Muscle layer of duodenum (tissue), 2 donors: ENCODE data around the gene ACIN1.
A peak's percentile ranks its signal among the peaks of the same experiment; 100 is the strongest.

Experiments
- H3K27ac ChIP-seq: one replicate; pipeline ENCODE4 v1.7.0; 2013; ENCODE audit warnings: mild to moderate bottlenecking, low read length
- H3K27me3 ChIP-seq: one replicate; pipeline ENCODE4 v1.7.0; 2013; ENCODE audit warnings: low read depth, mild to moderate bottlenecking, control low read depth, low read length
- H3K36me3 ChIP-seq, 2 donors: one replicate each; pipeline ENCODE4 v1.7.0; 2013; ENCODE audit warnings: low read length in 2 of 2, control low read depth in 1 of 2, mild to moderate bottlenecking in 1 of 2; ENCODE audit not compliant: insufficient read depth in 2 of 2, control insufficient read depth in 1 of 2
- H3K4me1 ChIP-seq, 2 donors: one replicate each; pipeline ENCODE4 v1.7.0; 2013; ENCODE audit warnings: low read length in 2 of 2, mild to moderate bottlenecking in 2 of 2, control low read depth in 1 of 2, moderate library complexity in 1 of 2; ENCODE audit not compliant: insufficient read depth in 2 of 2, control insufficient read depth in 1 of 2
- H3K4me3 ChIP-seq, 2 donors: one replicate each; pipeline ENCODE4 v1.7.0; 2013; ENCODE audit warnings: low read length in 2 of 2, low read depth in 1 of 2, mild to moderate bottlenecking in 1 of 2
- H3K9me3 ChIP-seq, 2 donors: one replicate each; pipeline ENCODE4 v1.7.0; 2013; ENCODE audit warnings: low read length in 2 of 2, control low read depth in 1 of 2, mild to moderate bottlenecking in 1 of 2; ENCODE audit not compliant: control insufficient read depth in 1 of 2
- donor health status: healthy.

Gene ACIN1

GRCh38 chr14:23103581-23103980 lies 8.6 kb upstream of the ACIN1 start:
- H3K4me3 ChIP-seq, result no peak overlapping the region
- H3K27ac ChIP-seq, result no peak overlapping the region
- peaks cover 0 to 6% of the 10 kb centered on the region in 2 donors for H3K4me1 ChIP-seq
- no peaks in the 10 kb centered on the region for H3K27me3 ChIP-seq
- H3K9me3 ChIP-seq, result no peaks in the 10 kb centered on the region
- peaks cover 5 to 8% of the 10 kb centered on the region in 2 donors for H3K36me3 ChIP-seq

GRCh38 chr14:23102801-23103200 lies 7.9 kb upstream of the ACIN1 start:
- no peaks in the 10 kb centered on the region for H3K9me3 ChIP-seq
- H3K27ac ChIP-seq, result no peak overlapping the region
- no peak overlapping the region for H3K4me3 ChIP-seq
- peaks cover 13 to 16% of the 10 kb centered on the region in 2 donors for H3K36me3 ChIP-seq
- H3K27me3 ChIP-seq, result no peaks in the 10 kb centered on the region
- peaks cover under 1 to 10% of the 10 kb centered on the region in 2 donors for H3K4me1 ChIP-seq

- Histone ChIP-seq H3K4me3 (no peak overlapping the region), H3K4me1 (peaks cover 7 to 17% of the 10 kb centered on the region in 2 donors), H3K27me3 (no peaks in the 10 kb centered on the region), H3K27ac (no peak overlapping the region), H3K9me3 (no peaks in the 10 kb centered on the region), H3K36me3 (peaks cover 17 to 18% of the 10 kb centered on the region in 2 donors)
These were observed 7.2 kb upstream of the ACIN1 start for GRCh38 chr14:23101986-23102625.

- H3K36me3 ChIP-seq, result peaks cover 17 to 18% of the 10 kb centered on the region in 2 donors
- peaks cover 13 to 25% of the 10 kb centered on the region in 2 donors for H3K4me1 ChIP-seq
- H3K27ac ChIP-seq, result no peak overlapping the region
- no peaks in the 10 kb centered on the region for H3K9me3 ChIP-seq
- no peaks in the 10 kb centered on the region for H3K27me3 ChIP-seq
- no peak overlapping the region for H3K4me3 ChIP-seq
These were observed 6.5 kb upstream of the ACIN1 start for GRCh38 chr14:23101213-23101970.

- no peak overlapping the region for H3K4me3 ChIP-seq
- H3K4me1 ChIP-seq, result peaks cover 13 to 19% of the 10 kb centered on the region in 2 donors
- H3K27ac ChIP-seq, result no peak overlapping the region
- no peaks in the 10 kb centered on the region for H3K9me3 ChIP-seq
- H3K36me3 ChIP-seq, result peaks cover 17 to 21% of the 10 kb centered on the region in 2 donors
- H3K27me3 ChIP-seq, result no peaks in the 10 kb centered on the region
These were observed 4.4 kb upstream of the ACIN1 start for GRCh38 chr14:23099212-23099861.

- Histone ChIP-seq H3K27me3 (no peaks in the 10 kb centered on the region), H3K4me3 (no peak overlapping the region), H3K27ac (no peak overlapping the region), H3K36me3 (peaks cover 17 to 21% of the 10 kb centered on the region in 2 donors), H3K9me3 (no peaks in the 10 kb centered on the region), H3K4me1 (peaks cover 13 to 31% of the 10 kb centered on the region in 2 donors)
These were observed 2.9 kb upstream of the ACIN1 start for GRCh38 chr14:23097786-23098185.

GRCh38 chr14:23095196-23096108 lies 516 bp upstream of the ACIN1 start, which contains the start of gene C14orf119:
TSS of gene C14orf119 (plus strand) at chr14:23095505. CDS start at chr14:23097659, 2,154 bp downstream.
- Histone ChIP-seq H3K4me3 (peak within 1 kb of the TSS; percentile 89 to 96), H3K9me3 (no peaks in the 10 kb centered on the region), H3K27ac (peak within 1 kb of the TSS; percentile 99), H3K36me3 (peaks cover 18 to 34% of the 10 kb centered on the region in 2 donors), H3K27me3 (no peaks in the 10 kb centered on the region), H3K4me1 (peaks cover 13 to 34% of the 10 kb centered on the region in 2 donors)

- H3K36me3 ChIP-seq, result peaks cover 31 to 44% of the 10 kb centered on the region in 2 donors
These were observed 808 bp downstream of the ACIN1 start for GRCh38 chr14:23093991-23094665.

GRCh38 chr14:23093526-23093925 lies 1.4 kb downstream of the ACIN1 start:
- peaks cover 13 to 34% of the 10 kb centered on the region in 2 donors for H3K4me1 ChIP-seq
- H3K9me3 ChIP-seq, result no peaks in the 10 kb centered on the region
- H3K27ac ChIP-seq, result peak overlapping the region; percentile 90
- H3K4me3 ChIP-seq, result peak overlapping the region; percentile 89 to 96
- H3K36me3 ChIP-seq, result peaks cover 30 to 41% of the 10 kb centered on the region in 2 donors
- no peaks in the 10 kb centered on the region for H3K27me3 ChIP-seq

More at GRCh38 chr14:23093991-23094665, 808 bp downstream of the ACIN1 start:
- H3K9me3 ChIP-seq, result no peaks in the 10 kb centered on the region
- no peaks in the 10 kb centered on the region for H3K27me3 ChIP-seq
- H3K4me1 ChIP-seq, result peaks cover 13 to 34% of the 10 kb centered on the region in 2 donors
- peak overlapping the region; percentile 90 for H3K27ac ChIP-seq
- H3K4me3 ChIP-seq, result peak overlapping the region; percentile 89 to 96

GRCh38 chr14:23093104-23093503 lies 1.8 kb downstream of the ACIN1 start:
- Histone ChIP-seq H3K4me3 (peak overlapping the region in 1 of 2 donors; percentile 96), H3K9me3 (no peaks in the 10 kb centered on the region), H3K4me1 (peaks cover 13 to 32% of the 10 kb centered on the region in 2 donors), H3K36me3 (peaks cover 29 to 38% of the 10 kb centered on the region in 2 donors), H3K27ac (no peak overlapping the region), H3K27me3 (no peaks in the 10 kb centered on the region)
